Nephron (organoid): Measurements from ENCODE around the gene IRAG1.

Source experiments
- H3K27ac Mint-ChIP-seq, 3 experiments: 2 replicates each; pipeline ENCODE4 v1.8.0; 2020; ENCODE audit warnings: mixed read lengths in 3 of 3, mild to moderate bottlenecking in 2 of 3, moderate library complexity in 1 of 3
- H3K27me3 Mint-ChIP-seq: 2 replicates; pipeline ENCODE4 v1.8.0; 2021; ENCODE audit warnings: low read depth, mild to moderate bottlenecking, moderate library complexity, mixed read lengths
- H3K36me3 Mint-ChIP-seq: 2 replicates; pipeline ENCODE4 v1.8.0; 2020; ENCODE audit warnings: low read depth, mixed read lengths
- H3K4me1 Mint-ChIP-seq: 2 replicates; pipeline ENCODE4 v1.8.0; 2020; ENCODE audit warnings: mixed read lengths
- H3K4me3 Mint-ChIP-seq, 3 experiments: 2 replicates each; pipeline ENCODE4 v1.8.0; 2020; ENCODE audit warnings: mild to moderate bottlenecking in 3 of 3, mixed read lengths in 3 of 3, moderate library complexity in 2 of 3
- H3K9me3 Mint-ChIP-seq: 2 replicates; pipeline ENCODE4 v1.8.0; 2020; ENCODE audit warnings: mixed read lengths
- TF ChIP-seq, protein P1 (sequence below), 3 experiments: fragments of 200-600 bp; sonication (generic); IDR thresholded peaks; one replicate each; pipeline ENCODE4 v1.5.0; 2021; ENCODE audit warnings: antibody characterized with exemption in 3 of 3; ENCODE audit not compliant: unreplicated experiment in 3 of 3

IRAG1 gene

DNA sequence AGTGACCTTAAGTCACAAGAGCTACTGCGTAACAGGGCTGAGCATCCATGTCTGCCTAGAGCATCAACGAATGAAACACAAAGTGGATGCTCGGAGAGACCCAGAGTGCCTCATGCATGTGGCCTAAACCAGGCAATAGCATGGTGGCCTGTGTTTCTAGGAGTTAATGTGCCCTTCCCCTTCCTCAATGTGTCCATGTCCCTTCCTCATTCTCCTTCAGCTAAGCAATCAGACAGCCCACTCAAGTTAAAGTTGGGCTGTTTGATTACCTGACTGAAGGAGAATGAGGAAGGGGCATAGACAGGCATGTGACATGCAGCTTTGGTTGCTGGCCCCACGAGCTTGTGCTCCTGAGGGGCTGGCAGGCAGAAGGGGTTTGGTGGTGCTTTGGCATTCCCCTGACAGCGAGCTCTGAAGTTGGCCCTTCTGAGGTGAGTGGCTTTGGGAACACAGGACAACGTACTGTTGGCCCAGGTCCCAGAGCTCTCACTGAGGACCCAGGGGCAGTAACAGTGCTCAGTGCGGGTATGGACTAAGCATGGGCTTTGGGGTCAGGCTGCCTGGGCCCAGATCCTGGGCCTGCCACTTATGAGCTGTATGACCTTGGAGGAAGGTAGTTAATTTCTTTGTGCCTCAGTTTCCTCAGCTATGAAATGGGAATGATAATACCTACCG lies 46.7 kb downstream of the IRAG1 start:
- Mint-ChIP-seq H3K4me1 (peaks cover 52% of the 10 kb centered on the region), H3K9me3 (no peaks in the 10 kb centered on the region), H3K27me3 (peaks cover 5% of the 10 kb centered on the region), H3K27ac (peak overlapping the region in 1 of 3 experiments; percentile 22), H3K36me3 (no peaks in the 10 kb centered on the region), H3K4me3 (no peak overlapping the region)
- TF ChIP-seq, protein P1, sequence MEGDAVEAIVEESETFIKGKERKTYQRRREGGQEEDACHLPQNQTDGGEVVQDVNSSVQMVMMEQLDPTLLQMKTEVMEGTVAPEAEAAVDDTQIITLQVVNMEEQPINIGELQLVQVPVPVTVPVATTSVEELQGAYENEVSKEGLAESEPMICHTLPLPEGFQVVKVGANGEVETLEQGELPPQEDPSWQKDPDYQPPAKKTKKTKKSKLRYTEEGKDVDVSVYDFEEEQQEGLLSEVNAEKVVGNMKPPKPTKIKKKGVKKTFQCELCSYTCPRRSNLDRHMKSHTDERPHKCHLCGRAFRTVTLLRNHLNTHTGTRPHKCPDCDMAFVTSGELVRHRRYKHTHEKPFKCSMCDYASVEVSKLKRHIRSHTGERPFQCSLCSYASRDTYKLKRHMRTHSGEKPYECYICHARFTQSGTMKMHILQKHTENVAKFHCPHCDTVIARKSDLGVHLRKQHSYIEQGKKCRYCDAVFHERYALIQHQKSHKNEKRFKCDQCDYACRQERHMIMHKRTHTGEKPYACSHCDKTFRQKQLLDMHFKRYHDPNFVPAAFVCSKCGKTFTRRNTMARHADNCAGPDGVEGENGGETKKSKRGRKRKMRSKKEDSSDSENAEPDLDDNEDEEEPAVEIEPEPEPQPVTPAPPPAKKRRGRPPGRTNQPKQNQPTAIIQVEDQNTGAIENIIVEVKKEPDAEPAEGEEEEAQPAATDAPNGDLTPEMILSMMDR (IDR thresholded peaks at IDR 0.05; ENCODE audit: unreplicated experiment in 3 of 3): no peak

DNA sequence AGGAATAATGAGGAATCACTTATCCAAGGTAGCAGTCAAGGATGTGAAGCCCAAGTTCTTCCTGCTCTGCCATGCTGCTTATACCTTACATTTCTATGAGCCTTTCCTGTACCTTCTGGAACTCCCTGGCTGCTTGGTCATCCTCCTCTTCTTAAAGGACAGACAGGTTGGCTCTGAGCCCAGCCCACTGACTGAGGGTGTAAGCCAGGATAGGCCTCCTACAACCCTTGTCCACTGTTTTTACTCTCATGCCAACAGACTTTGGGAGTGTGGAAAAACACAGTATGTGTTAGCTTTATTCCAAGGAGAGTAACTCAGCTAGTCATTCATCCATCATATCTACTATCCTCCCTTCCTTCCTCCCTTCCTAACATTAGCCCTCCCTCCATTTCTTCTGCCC lies 47.5 kb downstream of the IRAG1 start:
- H3K4me3 Mint-ChIP-seq: no peak overlapping the region
- H3K9me3 Mint-ChIP-seq: no peaks in the 10 kb centered on the region
- H3K27me3 Mint-ChIP-seq: peaks cover 5% of the 10 kb centered on the region
- peak overlapping the region; percentile 2 to 60 (median 22) for H3K27ac Mint-ChIP-seq
- TF ChIP-seq, protein P1 (IDR thresholded peaks at IDR 0.05; ENCODE audit: unreplicated experiment in 3 of 3): no peak
- H3K36me3 Mint-ChIP-seq: no peaks in the 10 kb centered on the region
- H3K4me1 Mint-ChIP-seq: peaks cover 45% of the 10 kb centered on the region

DNA sequence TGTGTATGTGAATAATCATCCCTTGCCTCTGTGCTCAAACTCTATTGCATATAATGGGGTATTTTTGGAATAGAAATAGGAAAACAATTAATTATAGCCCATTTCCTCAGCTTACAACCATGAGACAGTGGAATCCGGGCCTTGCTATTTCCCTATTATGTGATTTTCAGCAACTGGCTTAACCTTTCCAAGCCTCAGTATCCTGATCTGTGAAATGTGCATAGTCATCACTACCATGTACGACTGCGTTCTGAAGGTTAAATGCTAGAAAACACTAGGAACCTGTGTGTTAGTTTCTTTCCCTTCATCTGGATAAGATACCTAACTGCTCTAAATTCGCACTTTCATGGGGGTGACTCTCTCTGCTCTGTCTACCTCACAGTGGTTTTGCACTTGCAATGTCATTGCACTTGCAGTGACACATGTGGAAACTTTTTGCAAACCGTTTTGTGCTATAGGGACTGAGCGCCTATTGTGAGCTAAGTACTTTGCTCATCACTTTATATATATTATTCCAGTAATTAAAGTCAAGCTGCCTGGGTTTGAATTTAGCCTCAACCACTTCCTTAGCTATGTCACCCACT lies 48.3 kb downstream of the IRAG1 start:
- Mint-ChIP-seq H3K27ac (no peak overlapping the region), H3K4me1 (peaks cover 41% of the 10 kb centered on the region), H3K36me3 (no peaks in the 10 kb centered on the region), H3K27me3 (peaks cover 5% of the 10 kb centered on the region), H3K4me3 (no peak overlapping the region), H3K9me3 (no peaks in the 10 kb centered on the region)
- TF ChIP-seq, protein P1 (IDR thresholded peaks at IDR 0.05; ENCODE audit: unreplicated experiment in 3 of 3): no peak
